HT1080 (cell line): Measurements from ENCODE around the gene LTB4R. TPM values are rescaled to one million over a fixed set of nuclear protein-coding genes. Genes with fewer than 3 reads are reported as not detected.

Source experiments
- DNase-seq: peaks from one replicate; pipeline ENCODE4 v3.0.0-alpha.2; 2015; ENCODE audit warnings: low read depth
- polyA plus RNA-seq, 2 experiments: library from polyadenylated mRNA; depleted of rRNA; stranded (reverse); fragments of >200 nt; gene quantifications; 2 replicates each; pipeline ENCODE4 v1.2.3, GENCODE V29; 2015
- total RNA-seq: library from RNA; depleted of rRNA; stranded (reverse); fragments of >200 nt; shearing (Covaris generic); gene quantifications from 2 replicates; pipeline ENCODE4 v1.2.3, GENCODE V29; 2014; rRNA removed

Gene LTB4R, protein sequence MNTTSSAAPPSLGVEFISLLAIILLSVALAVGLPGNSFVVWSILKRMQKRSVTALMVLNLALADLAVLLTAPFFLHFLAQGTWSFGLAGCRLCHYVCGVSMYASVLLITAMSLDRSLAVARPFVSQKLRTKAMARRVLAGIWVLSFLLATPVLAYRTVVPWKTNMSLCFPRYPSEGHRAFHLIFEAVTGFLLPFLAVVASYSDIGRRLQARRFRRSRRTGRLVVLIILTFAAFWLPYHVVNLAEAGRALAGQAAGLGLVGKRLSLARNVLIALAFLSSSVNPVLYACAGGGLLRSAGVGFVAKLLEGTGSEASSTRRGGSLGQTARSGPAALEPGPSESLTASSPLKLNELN
- total RNA-seq: 3.8 and 6.5 TPM in 2 replicates
- 0.67 and 0.89 TPM in 2 replicates for polyA plus RNA-seq (2015; cell fraction: cytosol; rRNA removed)
- polyA plus RNA-seq (2015; cell fraction: nucleus; rRNA removed): 73.9 and 90.1 TPM in 2 replicates

DNA sequence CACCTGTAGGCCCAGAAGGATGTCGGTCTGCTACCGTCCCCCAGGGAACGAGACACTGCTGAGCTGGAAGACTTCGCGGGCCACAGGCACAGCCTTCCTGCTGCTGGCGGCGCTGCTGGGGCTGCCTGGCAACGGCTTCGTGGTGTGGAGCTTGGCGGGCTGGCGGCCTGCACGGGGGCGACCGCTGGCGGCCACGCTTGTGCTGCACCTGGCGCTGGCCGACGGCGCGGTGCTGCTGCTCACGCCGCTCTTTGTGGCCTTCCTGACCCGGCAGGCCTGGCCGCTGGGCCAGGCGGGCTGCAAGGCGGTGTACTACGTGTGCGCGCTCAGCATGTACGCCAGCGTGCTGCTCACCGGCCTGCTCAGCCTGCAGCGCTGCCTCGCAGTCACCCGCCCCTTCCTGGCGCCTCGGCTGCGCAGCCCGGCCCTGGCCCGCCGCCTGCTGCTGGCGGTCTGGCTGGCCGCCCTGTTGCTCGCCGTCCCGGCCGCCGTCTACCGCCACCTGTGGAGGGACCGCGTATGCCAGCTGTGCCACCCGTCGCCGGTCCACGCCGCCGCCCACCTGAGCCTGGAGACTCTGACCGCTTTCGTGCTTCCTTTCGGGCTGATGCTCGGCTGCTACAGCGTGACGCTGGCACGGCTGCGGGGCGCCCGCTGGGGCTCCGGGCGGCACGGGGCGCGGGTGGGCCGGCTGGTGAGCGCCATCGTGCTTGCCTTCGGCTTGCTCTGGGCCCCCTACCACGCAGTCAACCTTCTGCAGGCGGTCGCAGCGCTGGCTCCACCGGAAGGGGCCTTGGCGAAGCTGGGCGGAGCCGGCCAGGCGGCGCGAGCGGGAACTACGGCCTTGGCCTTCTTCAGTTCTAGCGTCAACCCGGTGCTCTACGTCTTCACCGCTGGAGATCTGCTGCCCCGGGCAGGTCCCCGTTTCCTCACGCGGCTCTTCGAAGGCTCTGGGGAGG lies at the start of gene LTB4R:
Gene LTB4R, plus strand, starts transcription at position 857 of the 959 bp plus-strand sequence. CDS start 4,150 bp downstream, outside the sequence.
- DNase-seq: no peak

DNA sequence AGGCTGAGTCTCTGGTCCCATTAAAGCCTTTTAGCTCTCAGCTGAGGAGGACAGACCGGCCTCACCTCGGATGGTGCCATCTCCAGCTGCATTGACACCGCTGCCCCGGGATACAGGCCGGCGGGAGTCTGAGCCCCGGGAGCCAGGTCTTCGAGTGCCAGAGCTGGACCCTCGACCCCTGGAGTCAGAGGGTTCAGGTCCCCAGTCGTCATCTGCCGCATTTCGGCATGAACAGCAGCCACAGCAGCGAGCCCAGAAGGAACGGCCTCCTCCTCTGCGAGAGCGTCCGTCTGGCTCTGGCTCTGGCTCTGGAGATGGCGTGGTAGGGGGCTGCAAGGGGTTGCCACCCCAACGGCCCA lies 49.4 kb upstream of the LTB4R start:
- DNase-seq: no peak

DNA sequence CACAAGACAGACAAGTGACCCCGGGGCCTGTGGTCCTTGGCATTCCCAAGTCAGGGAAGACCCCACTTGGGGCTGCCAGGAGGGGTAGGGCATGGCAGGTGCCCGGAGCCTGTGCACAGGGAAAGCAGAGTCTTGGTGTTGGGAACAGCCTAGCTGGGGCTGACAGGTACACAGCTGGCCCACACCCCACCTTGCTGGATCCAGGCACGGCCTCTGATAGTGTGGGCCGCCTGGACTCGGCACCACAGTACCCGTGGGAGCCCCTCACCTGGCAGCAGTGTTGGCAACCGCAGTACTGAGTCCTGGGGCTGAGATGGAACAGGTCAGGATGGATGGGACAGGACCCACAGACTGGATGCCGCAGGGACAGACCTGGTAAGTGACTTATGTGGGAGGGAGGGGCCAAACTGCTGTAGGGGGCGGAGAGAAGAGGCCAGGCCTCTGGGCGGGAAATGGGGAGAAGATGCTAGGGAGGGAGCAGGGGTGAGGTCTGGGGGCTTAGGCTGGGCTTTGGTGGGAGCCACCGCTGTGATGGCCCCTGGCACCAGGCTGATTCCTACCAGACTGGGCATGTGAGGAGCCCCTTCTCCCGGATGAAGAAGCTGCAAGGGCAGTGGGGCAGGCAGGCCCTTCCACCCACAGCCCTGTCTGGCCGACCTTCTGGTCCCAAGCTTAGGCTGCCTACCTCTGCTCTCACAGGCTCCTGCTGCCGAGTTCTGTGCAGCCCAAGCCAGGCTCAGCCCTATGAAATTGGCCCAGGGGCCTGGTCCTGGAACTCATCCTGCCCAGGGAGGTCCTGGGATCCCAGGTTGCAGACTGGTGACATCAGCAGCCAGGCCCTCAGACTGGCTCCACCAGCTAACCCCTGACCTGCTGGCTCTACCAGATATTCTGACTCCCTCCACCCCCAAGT lies 48.2 kb upstream of the LTB4R start, which contains the start of gene TGM1:
Gene TGM1, minus strand, starts transcription at position 357 of the 913 bp plus-strand sequence. CDS start 825 bp downstream, outside the sequence.
- no peak for DNase-seq

DNA sequence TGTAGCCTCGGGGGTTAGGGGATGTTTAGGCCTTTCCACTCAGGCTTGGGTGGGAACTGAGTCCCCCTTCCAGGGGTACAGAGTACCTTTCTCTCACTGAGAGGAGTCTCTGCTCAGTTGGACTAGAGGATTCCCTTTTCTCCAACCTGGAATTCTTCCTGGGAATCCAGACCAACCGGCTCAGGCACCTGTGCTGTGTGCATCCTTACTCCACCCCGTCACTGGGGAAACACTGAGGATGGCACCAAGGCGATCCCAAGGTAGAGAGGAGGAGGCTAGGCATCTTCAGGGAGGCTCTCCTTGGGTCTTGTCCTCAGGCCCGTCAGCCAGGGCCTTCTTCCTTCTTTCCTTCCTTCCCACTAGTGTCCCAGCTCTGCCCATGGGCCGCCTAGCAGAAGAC lies 47.5 kb upstream of the LTB4R start:
- no peak for DNase-seq

DNA sequence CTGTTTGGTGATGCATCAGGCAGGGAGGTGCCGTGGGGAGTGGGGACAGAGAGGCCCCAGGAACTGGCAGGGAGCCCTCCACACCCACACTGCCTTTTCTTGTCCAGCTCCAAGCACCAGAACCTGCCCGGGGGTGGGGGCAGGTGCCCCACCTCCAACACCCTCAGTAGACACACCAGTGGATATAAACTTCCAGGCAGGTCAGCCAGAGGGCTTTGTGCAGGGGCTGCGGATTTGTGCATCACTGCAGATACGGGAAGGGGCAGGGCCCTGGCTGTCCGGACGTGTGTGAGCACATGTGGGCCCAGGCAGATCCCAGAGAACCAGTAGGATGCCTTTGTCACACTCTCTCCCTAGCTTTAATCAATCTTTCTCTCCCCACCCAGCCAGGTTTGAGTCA lies 47.0 kb upstream of the LTB4R start:
- DNase-seq: no peak

DNA sequence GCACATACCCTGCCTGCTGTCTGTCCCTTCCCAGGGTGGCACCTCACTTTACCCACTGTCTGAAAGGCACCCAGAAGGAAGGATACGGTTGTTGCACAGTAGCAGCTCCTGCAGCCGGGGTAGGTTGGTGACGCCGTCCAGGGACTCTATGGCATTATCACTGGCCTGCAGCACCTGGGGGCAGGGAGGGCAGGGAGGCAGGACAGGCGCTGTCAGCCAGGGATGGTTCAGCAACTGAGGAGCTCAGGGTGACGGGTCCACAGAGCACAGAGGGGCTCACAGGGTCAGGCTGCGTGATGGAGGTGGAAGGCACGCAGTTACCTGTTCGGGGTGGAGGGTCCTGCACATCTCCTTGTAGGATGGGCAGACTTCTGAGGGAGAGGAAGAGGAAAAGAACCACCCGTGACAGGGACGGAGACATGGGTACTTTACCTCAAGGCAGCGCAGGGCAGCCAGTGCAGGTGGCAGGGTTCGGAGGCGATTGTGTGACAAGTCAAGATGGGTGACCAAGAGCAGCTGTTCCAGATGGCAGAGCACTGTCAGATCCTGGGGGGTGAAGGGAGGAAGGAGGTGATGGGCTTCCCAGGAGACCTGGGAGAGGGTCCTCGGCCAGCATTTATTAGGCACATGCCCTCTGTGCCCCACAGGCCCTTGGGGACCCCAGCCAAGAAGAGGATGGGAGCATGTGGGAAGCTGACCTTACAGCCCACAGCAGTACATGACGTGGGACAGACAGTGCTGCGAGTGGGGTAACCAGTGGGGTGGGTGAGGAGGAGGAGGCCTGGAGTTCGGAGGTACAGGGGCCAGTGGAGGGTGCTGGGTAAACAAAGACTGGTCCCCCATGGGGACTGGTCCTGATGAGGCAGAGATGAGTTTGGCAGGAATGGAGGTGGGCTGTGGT lies 44.7 kb upstream of the LTB4R start:
- DNase-seq: no peak

DNA sequence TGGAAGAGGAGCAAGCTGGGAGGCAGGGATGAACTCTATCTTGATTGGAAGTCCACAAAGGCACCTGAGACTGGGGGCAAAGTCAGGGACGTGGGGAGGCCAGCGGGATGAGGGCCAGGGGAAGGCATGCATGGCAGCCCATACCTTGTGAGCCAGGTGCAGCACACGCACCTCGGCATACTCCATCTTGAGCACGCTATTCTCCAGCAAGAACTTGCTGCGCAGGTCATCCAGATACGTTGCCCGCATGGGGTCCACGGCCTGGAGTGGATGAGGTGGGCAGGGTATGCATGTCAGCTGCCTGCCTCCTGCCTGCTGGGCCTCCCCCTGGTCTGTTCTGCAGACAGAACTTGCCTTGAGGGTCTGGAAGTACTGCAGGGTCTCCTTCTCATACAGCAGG lies 43.8 kb upstream of the LTB4R start:
- DNase-seq: no peak

DNA sequence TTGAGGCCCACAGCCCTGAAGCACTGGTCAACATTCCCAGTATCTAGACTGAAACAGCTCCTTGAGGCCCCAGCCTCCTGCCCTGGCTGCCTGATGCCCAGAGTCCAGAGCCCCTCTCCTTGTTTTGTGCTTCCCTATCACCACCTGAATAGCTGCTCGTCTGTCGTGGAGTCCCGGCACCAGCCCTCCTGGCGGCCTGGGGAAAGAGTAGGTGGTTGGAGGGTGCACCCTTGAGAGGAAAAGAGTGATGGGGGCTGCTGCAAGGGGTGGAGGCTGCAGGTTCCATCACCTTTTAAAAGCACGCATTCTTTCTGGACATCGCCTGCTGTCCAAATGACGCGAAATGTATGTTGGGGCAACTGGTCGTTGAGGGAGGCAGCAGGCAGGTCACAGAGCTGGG lies 43.1 kb upstream of the LTB4R start:
- no peak for DNase-seq

DNA sequence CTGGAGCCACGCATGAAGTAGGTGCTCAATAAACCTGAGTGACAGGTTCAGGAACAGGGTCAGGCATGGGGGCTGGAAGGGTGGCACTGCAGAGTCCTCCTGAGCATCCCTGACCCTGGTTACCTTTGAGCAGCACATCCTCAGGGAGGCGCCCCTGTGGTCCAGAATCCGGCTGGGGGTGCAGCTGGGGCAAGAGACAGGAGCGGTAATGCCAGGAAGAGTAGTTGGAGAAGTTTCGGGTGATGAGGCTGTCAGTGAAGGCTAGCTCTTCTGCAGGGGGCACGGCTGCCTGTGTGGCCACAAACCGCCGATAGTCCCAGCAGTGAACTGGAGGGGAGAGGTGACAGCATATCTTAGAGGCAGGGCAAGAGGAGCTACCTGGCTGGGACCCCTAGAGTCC lies 41.9 kb upstream of the LTB4R start:
- DNase-seq: no peak

DNA sequence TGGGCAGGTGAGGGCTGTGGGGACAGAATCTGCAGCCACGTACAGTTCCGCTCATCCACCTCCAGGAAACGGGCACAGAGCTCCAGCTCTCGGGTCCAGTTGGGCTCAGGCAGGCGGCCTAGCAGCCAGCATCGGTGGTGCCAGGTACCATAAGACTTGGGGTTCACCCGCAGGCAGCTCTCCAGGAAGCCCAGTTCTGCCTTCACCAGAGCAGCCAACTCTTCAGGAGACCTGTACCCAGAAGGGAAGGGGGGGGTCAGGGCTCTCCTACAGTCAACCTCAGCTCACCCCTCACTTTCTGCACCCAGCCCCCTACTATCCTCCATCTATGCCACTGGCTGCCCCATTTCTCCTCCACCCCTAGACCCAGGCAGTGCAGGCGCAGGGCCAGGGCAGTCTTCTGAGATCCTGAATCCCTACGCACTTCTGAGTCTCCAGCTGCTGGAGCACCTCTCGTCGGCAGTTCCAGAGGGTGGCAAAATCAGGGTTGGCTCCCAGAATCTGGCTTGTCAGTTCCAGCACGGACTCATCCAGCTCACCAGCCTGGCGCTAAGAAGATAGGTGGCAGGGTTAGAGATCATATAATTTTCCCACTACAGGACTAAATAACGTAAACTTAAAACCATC lies 41.3 kb upstream of the LTB4R start:
- DNase-seq: no peak

DNA sequence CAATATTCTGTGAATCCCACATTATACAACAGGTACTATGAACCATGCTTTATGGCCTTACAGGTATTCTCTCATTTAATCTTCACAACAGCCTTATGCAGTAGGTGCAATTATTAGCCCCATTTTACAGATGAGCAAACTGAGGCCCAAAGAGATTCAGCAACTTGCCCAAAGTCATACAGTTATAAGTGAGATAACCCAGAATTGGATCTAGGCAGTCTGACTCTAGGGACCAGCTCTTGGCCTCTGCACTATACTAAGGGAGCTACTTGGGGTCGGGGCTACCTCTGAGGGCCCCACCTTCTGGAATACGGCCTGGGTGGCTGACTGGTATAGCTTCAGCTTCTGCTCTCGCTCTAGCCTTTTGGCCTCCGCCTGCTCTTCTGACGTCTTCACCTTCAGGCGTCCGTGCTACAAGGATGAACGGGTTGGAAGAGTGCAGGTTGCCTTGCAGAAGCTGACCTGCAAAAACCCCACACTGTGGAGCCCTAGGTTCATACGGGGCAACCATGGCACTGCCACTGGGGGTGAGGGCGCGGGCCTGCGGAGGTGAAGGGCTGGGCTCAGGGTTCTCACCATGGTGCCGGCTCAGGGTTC lies 40.7 kb upstream of the LTB4R start:
- DNase-seq: no peak

DNA sequence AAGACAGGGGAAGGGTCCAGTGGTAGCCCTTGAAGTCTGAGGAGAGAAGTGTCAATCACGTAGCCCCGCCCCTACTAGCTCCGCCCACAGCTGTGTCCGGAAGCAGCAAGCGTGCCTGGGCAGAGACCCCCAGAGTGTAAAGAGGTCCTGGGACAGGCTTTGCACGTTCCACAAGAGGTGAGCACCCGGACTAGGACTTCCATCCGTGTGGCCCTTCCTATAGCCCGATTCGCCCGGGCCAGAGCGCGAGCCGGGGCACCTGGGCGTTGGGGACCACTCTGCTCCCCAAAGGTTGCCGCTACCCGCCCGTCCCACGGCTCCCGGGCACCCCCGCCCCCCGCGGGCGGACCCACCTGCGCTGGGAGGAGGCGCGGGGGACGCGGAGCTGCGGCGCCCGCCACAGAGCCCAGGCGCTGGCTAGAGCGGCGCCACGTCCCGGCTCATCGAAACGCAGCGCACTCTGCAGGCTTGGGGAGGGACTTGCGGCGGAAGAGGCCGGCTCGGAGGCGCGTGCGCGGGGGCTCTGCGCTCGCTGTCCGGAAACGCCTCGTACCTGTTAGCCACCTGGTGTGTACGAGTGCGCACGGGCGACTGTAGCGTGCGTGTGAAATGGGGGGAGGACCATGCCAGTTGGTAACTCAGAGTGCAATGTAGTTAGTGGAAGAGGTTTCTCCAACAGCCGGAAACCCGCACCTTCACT lies 40.0 kb upstream of the LTB4R start, which contains the start of gene RABGGTA:
Gene RABGGTA, minus strand, starts transcription at position 464 of the 700 bp plus-strand sequence. CDS start 482 bp downstream, outside the sequence.
- peak; percentile 85 for DNase-seq

DNA sequence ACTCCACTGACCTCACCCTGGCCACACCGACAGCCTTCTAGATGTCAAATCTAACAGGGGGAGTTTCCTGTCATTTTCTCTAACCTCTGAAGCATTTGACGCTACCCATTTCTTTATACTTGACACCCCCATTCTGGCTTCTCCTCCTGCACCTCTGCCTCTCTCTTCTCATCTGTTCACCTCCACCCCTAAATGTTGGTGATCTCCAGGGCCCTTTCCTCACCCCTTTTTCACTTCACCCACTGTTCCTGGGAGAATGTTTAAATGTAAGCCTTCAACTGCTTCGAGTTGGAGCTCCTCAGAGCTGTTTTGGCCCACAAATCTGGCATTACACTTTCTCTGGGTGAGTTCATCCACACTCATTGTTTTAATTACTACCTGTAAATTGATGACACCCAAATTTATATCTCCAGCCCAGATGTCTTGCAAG lies 39.5 kb upstream of the LTB4R start:
- DNase-seq: no peak

DNA sequence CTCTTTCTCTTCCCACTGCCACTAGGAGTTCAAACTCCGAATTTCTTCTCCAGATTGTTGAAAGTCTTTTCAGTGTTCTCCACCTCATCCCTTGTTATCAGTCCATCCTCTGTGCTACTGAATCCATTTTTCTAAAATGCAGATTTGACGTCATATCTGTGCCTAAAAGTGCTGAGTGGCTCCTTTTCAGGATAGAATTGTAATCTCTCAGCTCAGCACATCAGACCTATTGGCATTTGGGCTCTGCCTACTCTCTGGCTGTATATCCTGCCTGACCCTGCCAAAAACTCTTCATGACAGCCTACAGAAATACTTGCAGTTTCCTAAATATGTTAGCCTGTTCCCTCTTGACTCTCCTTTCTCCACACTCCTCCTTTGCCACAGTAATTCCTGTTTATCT lies 38.8 kb upstream of the LTB4R start:
- no peak for DNase-seq

DNA sequence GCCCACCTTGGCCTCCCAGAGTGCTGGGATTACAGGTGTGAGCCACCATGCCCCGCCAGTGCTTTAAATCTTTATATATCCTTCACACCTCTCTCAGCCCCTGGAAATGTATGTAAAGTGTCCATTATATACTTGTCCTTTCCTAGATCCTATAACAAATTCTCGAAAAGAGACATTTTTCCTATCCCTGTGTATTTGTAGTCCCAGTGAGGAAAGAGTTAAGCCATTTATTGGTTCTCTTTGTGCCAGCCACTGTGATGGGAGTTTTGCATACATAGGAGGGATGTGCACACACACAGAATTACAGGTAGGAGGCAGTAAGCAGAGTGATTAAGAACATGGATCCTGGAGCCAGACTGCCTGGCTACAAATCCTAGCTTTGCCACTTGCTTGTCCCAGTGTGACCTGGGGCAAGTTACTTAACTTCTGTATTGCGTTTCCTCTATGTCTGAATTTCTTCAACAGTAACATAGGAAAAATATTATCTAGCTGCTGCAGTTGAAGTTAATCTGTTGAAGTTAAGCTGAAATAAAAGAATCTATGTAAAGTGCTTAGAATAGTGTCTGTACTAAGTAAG lies 37.8 kb upstream of the LTB4R start:
- DNase-seq: no peak

DNA sequence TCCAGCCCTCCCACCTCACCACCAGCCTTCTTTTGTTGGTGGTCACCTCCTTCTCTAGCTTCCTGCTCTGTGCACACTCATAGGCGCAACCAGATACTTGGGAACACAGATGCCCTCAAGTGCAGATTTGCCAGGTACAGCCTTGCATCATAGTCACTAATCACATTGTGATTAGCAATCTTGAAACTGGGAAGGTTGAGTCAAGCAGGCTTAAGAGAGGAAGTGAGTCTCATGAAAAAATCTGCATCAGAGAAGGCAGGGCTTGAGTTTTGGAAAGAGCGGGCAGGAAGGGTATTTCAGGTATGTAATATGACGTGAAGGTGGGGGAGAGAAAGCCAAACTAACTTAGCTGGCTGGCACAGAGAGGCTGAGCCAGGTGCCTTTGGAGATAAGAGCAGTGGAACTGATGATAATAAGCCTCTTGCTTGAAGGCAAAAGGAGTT lies 37.2 kb upstream of the LTB4R start:
- peak; percentile 52 for DNase-seq

DNA sequence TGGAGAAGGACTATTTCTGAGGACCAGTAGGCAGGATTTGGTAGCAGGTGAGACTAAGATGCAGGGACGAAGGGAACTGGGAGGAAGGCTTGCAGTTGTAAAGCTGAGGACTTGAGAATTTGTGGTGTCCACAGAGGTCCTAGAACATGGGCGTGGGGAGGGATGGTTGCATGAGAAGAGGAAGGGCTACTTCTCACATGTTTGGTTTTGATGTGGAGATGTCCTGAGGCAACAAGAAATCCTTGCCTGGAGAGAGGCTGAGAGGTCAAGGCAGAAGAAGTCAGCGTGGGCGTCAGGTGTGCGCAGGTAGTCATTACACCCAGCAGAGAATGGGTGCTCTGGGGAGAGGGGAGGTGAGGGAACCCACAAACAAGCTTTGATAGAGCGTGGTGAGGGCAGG lies 34.2 kb upstream of the LTB4R start:
- DNase-seq: no peak
